Measurements from ENCODE around the gene EPYC.

EPYC gene

GRCh38 chr12:91004872-91005271 is at the start of gene EPYC:
EPYC (minus strand) TSS chr12:91004972; CDS start chr12:91002565, 2,407 bp downstream.
- Histone ChIP-seq H3K9me3 (ENCODE audit: low read length) (no peaks in the 10 kb centered on the region), H3K9ac (ENCODE audit: low read length) (no peak within 1 kb of the TSS), H3K27me3 (ENCODE audit: control insufficient read depth in 1 of 2, insufficient read depth in 2 of 2, low read length in 2 of 2) (no peaks in the 10 kb centered on the region), H3K4me1 (ENCODE audit: insufficient read depth, low read length) (no peaks in the 10 kb centered on the region), H3K4me3 (ENCODE audit: low read depth in 1 of 2, low read length in 2 of 2) (no peak within 1 kb of the TSS), H3K27ac (ENCODE audit: low read depth, low read length) (no peak within 1 kb of the TSS), H3K36me3 (ENCODE audit: insufficient read depth, low read length) (no peaks in the 10 kb centered on the region)

GRCh38 chr12:91053951-91054715 is 49.4 kb upstream of the EPYC start:
- Histone ChIP-seq H3K27ac (ENCODE audit: low read depth, low read length) (no peak overlapping the region), H3K9me3 (ENCODE audit: low read length) (no peaks in the 10 kb centered on the region), H3K9ac (ENCODE audit: low read length) (no peak overlapping the region), H3K4me1 (ENCODE audit: insufficient read depth, low read length) (peaks cover 7% of the 10 kb centered on the region), H3K4me3 (ENCODE audit: low read depth in 1 of 2, low read length in 2 of 2) (no peak overlapping the region), H3K27me3 (ENCODE audit: control insufficient read depth in 1 of 2, insufficient read depth in 2 of 2, low read length in 2 of 2) (no peaks in the 10 kb centered on the region), H3K36me3 (ENCODE audit: insufficient read depth, low read length) (no peaks in the 10 kb centered on the region)

GRCh38 chr12:91052026-91052425 is 47.3 kb upstream of the EPYC start:
- H3K27ac ChIP-seq (ENCODE audit: low read depth, low read length), result no peak overlapping the region
- H3K4me3 ChIP-seq (ENCODE audit: low read depth in 1 of 2, low read length in 2 of 2), result no peak overlapping the region
- H3K9ac ChIP-seq (ENCODE audit: low read length), result no peak overlapping the region
- H3K9me3 ChIP-seq (ENCODE audit: low read length), result no peaks in the 10 kb centered on the region
- no peaks in the 10 kb centered on the region for H3K27me3 ChIP-seq (ENCODE audit: control insufficient read depth in 1 of 2, insufficient read depth in 2 of 2, low read length in 2 of 2)
- no peaks in the 10 kb centered on the region for H3K36me3 ChIP-seq (ENCODE audit: insufficient read depth, low read length)
- H3K4me1 ChIP-seq (ENCODE audit: insufficient read depth, low read length), result peaks cover 7% of the 10 kb centered on the region

GRCh38 chr12:91044586-91044985 is 39.8 kb upstream of the EPYC start:
- Histone ChIP-seq H3K4me3 (ENCODE audit: low read depth in 1 of 2, low read length in 2 of 2) (no peak overlapping the region), H3K9ac (ENCODE audit: low read length) (no peak overlapping the region), H3K4me1 (ENCODE audit: insufficient read depth, low read length) (peaks cover 7% of the 10 kb centered on the region), H3K9me3 (ENCODE audit: low read length) (no peaks in the 10 kb centered on the region), H3K36me3 (ENCODE audit: insufficient read depth, low read length) (no peaks in the 10 kb centered on the region), H3K27me3 (ENCODE audit: control insufficient read depth in 1 of 2, insufficient read depth in 2 of 2, low read length in 2 of 2) (no peaks in the 10 kb centered on the region), H3K27ac (ENCODE audit: low read depth, low read length) (no peak overlapping the region)

- no peak overlapping the region for H3K27ac ChIP-seq (ENCODE audit: low read depth, low read length)
- no peaks in the 10 kb centered on the region for H3K36me3 ChIP-seq (ENCODE audit: insufficient read depth, low read length)
- H3K27me3 ChIP-seq (ENCODE audit: control insufficient read depth in 1 of 2, insufficient read depth in 2 of 2, low read length in 2 of 2), result no peaks in the 10 kb centered on the region
- H3K4me3 ChIP-seq (ENCODE audit: low read depth in 1 of 2, low read length in 2 of 2), result no peak overlapping the region
- no peak overlapping the region for H3K9ac ChIP-seq (ENCODE audit: low read length)
- H3K4me1 ChIP-seq (ENCODE audit: insufficient read depth, low read length), result peaks cover 7% of the 10 kb centered on the region
- H3K9me3 ChIP-seq (ENCODE audit: low read length), result no peaks in the 10 kb centered on the region
Measured at GRCh38 chr12:91043408-91043807, 38.6 kb upstream of the EPYC start.

- Histone ChIP-seq H3K4me1 (ENCODE audit: insufficient read depth, low read length) (peaks cover 12% of the 10 kb centered on the region), H3K27me3 (ENCODE audit: control insufficient read depth in 1 of 2, insufficient read depth in 2 of 2, low read length in 2 of 2) (no peaks in the 10 kb centered on the region), H3K9ac (ENCODE audit: low read length) (no peak overlapping the region), H3K4me3 (ENCODE audit: low read depth in 1 of 2, low read length in 2 of 2) (no peak overlapping the region), H3K9me3 (ENCODE audit: low read length) (no peaks in the 10 kb centered on the region), H3K36me3 (ENCODE audit: insufficient read depth, low read length) (no peaks in the 10 kb centered on the region), H3K27ac (ENCODE audit: low read depth, low read length) (no peak overlapping the region)
Measured at GRCh38 chr12:91040096-91040755, 35.5 kb upstream of the EPYC start.

- Histone ChIP-seq H3K4me3 (ENCODE audit: low read depth in 1 of 2, low read length in 2 of 2) (no peak overlapping the region), H3K36me3 (ENCODE audit: insufficient read depth, low read length) (no peaks in the 10 kb centered on the region), H3K27ac (ENCODE audit: low read depth, low read length) (no peak overlapping the region), H3K4me1 (ENCODE audit: insufficient read depth, low read length) (peaks cover 5% of the 10 kb centered on the region), H3K9ac (ENCODE audit: low read length) (no peak overlapping the region), H3K9me3 (ENCODE audit: low read length) (no peaks in the 10 kb centered on the region), H3K27me3 (ENCODE audit: control insufficient read depth in 1 of 2, insufficient read depth in 2 of 2, low read length in 2 of 2) (no peaks in the 10 kb centered on the region)
Measured at GRCh38 chr12:91037276-91037675, 32.5 kb upstream of the EPYC start.

- H3K36me3 ChIP-seq (ENCODE audit: insufficient read depth, low read length), result no peaks in the 10 kb centered on the region
- no peak overlapping the region for H3K9ac ChIP-seq (ENCODE audit: low read length)
- no peaks in the 10 kb centered on the region for H3K9me3 ChIP-seq (ENCODE audit: low read length)
- peaks cover 5% of the 10 kb centered on the region for H3K4me1 ChIP-seq (ENCODE audit: insufficient read depth, low read length)
- no peak overlapping the region for H3K27ac ChIP-seq (ENCODE audit: low read depth, low read length)
- no peaks in the 10 kb centered on the region for H3K27me3 ChIP-seq (ENCODE audit: control insufficient read depth in 1 of 2, insufficient read depth in 2 of 2, low read length in 2 of 2)
- no peak overlapping the region for H3K4me3 ChIP-seq (ENCODE audit: low read depth in 1 of 2, low read length in 2 of 2)
Measured at GRCh38 chr12:91033251-91033650, 28.5 kb upstream of the EPYC start.

- H3K4me3 ChIP-seq (ENCODE audit: low read depth in 1 of 2, low read length in 2 of 2), result no peak overlapping the region
- H3K4me1 ChIP-seq (ENCODE audit: insufficient read depth, low read length), result no peaks in the 10 kb centered on the region
- H3K9ac ChIP-seq (ENCODE audit: low read length), result no peak overlapping the region
- no peaks in the 10 kb centered on the region for H3K9me3 ChIP-seq (ENCODE audit: low read length)
- no peaks in the 10 kb centered on the region for H3K36me3 ChIP-seq (ENCODE audit: insufficient read depth, low read length)
- H3K27ac ChIP-seq (ENCODE audit: low read depth, low read length), result no peak overlapping the region
- H3K27me3 ChIP-seq (ENCODE audit: control insufficient read depth in 1 of 2, insufficient read depth in 2 of 2, low read length in 2 of 2), result no peaks in the 10 kb centered on the region
Measured at GRCh38 chr12:91023326-91024004, 18.7 kb upstream of the EPYC start.

- Histone ChIP-seq H3K36me3 (ENCODE audit: insufficient read depth, low read length) (no peaks in the 10 kb centered on the region), H3K4me1 (ENCODE audit: insufficient read depth, low read length) (no peaks in the 10 kb centered on the region), H3K9me3 (ENCODE audit: low read length) (no peaks in the 10 kb centered on the region), H3K27ac (ENCODE audit: low read depth, low read length) (no peak overlapping the region), H3K4me3 (ENCODE audit: low read depth in 1 of 2, low read length in 2 of 2) (no peak overlapping the region), H3K9ac (ENCODE audit: low read length) (no peak overlapping the region), H3K27me3 (ENCODE audit: control insufficient read depth in 1 of 2, insufficient read depth in 2 of 2, low read length in 2 of 2) (no peaks in the 10 kb centered on the region)
Measured at GRCh38 chr12:91021076-91021475, 16.3 kb upstream of the EPYC start.

GRCh38 chr12:91019455-91019854 is 14.7 kb upstream of the EPYC start:
- Histone ChIP-seq H3K36me3 (ENCODE audit: insufficient read depth, low read length) (no peaks in the 10 kb centered on the region), H3K4me1 (ENCODE audit: insufficient read depth, low read length) (no peaks in the 10 kb centered on the region), H3K4me3 (ENCODE audit: low read depth in 1 of 2, low read length in 2 of 2) (no peak overlapping the region), H3K27ac (ENCODE audit: low read depth, low read length) (no peak overlapping the region), H3K9ac (ENCODE audit: low read length) (no peak overlapping the region), H3K27me3 (ENCODE audit: control insufficient read depth in 1 of 2, insufficient read depth in 2 of 2, low read length in 2 of 2) (no peaks in the 10 kb centered on the region), H3K9me3 (ENCODE audit: low read length) (no peaks in the 10 kb centered on the region)
